GM18873 (cell line): Measurements from ENCODE around the gene ZDHHC11.
"Not testable (repeated sequence)": the region's sequence is repeated elsewhere in the genome, so short reads cannot be mapped to it uniquely, and the experiment has no call there.

Experiments used
- ATAC-seq: cut with Tn5 transposase; IDR thresholded peaks from one replicate; pipeline ENCODE4 v1.9.1; 2021; ENCODE audit warnings: mild to moderate bottlenecking, moderate library complexity, moderate number of reproducible peaks; ENCODE audit not compliant: unreplicated experiment, low FRiP score

Gene ZDHHC11

DNA sequence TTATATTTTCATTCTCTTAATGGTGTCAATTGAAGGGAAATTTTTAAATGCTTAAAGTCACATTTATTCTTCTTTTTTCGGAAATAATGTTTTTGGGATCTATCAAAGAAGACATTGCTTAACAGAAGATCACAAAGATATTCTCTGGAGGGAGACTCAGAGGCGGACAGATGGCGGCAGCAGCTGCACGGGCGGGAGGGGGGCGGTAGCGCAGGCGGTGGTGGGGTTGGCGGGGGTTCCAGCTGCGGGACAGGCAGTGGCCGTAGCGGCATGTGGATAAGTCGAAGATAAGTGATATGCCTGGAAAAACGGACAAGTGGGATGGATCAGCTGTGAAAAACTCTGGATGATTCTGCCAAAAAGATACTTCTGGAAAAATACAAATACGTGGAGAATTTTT, 34.6 kb downstream of the ZDHHC11 start:
- no peak for ATAC-seq

DNA sequence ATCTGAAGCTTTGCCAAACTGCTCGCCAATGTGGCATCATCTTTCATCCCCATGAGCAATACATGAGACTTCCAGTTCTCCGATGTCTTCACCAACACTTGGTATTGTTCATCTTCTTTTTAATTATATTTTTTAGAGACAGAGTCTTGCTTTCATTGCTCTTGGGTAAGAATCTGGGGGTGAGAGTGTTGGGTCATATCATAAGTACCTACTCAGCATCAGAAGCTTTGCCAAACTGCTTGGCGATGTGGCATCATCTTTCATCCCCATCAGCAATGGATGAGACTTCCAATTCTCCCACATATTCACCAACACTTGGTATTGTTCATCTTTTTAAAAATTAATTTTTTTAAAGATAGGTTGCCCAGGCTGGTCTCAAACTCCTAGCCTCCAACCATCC, 35.3 kb downstream of the ZDHHC11 start:
- ATAC-seq, result no peak

GRCh38 chr5:813575-813974, 37.2 kb downstream of the ZDHHC11 start:
- not testable (repeated sequence) for ATAC-seq

DNA sequence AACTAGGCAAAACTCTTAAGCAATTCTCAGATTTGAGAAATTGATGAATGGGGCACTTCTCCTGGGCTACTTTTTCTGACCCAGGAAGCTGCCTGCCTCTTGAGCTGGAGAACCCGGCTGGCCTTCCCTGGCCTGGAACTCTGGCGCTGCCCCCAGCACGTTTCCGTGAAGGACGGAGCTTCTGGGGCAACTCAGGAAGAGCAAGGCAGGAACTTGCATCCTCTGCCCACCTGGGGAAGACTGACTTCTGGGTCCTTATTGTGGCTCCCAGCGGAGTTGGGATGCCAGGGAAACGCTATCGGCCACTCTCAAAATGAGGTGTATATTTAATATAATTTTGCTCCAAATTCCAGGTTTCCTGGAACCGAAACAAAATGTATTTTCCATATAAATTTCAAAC, 39.4 kb downstream of the ZDHHC11 start:
- not testable (repeated sequence) for ATAC-seq

GRCh38 chr5:807719-808514, 42.9 kb downstream of the ZDHHC11 start:
- not testable (repeated sequence) for ATAC-seq

GRCh38 chr5:801472-801871, 49.3 kb downstream of the ZDHHC11 start:
- no peak for ATAC-seq

DNA sequence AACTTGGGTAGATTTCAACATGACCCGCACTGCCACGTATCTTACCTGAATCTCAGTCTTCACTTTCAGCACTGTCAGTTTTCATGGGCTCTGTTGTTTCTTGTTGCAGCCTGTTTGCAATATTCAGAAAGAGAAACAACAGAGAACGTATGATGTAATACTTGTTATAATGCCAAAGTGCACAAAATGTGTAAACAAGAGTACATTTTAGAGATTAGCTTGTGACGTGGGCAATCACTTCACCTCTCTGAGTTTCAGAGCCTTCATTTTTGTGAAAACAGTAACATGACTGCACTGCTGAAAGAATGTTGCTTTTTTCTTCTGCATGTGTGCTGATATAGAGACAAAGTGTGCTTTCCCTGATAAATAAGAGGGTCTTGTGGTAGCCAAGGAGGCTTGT, 49.7 kb downstream of the ZDHHC11 start:
- not testable (repeated sequence) for ATAC-seq

DNA sequence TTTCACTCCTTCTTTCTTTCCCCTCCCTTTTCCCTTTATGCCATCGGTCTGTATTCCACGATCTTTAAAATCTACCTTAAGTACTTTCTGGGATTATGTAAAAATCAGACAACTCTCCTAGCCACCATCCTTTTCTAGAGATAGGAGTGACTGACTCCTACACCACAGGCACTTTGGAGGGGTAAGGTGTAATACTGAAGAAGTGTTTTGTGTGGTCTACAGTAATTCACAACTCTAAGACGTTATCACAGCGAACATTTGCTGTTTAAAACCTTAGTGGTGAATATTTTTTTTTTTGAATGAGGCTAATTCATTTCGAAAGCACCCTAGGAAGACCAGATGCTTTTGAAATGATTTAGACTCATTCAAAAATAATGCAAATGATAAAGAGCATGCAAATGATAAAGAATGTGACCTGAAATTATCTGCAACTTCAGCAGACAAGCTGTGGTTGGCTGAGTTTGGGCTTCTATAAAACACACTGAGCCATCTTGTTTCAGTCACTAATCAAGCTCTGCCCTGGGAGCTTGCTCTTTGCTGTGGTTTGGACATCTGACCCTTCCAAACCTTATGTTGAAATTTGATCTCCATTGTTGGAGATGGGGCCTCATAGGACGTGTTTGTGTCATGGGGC, 52.2 kb downstream of the ZDHHC11 start:
- ATAC-seq, result not testable (repeated sequence)

GRCh38 chr5:797986-798385, 52.8 kb downstream of the ZDHHC11 start:
- ATAC-seq, result not testable (repeated sequence)

DNA sequence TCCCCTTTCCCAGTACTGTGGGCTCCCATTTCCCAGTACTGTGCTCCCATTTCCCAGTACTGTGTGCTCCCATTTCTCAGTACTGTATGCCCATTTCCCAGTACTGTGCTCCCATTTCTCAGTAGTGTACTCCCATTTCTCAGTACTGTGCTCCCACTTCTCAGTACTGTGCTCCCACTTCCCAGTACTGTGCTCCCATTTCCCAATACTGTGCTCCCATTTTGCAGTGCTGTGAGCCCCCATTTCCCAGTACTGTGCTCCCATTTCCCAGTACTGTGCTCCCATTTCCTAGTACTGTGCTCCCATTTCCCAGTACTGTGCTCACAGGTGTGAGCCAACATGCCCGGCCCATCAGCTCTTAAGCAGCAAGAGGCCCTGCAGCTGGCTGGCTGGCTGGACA, 54.9 kb downstream of the ZDHHC11 start:
- ATAC-seq, result not testable (repeated sequence)

DNA sequence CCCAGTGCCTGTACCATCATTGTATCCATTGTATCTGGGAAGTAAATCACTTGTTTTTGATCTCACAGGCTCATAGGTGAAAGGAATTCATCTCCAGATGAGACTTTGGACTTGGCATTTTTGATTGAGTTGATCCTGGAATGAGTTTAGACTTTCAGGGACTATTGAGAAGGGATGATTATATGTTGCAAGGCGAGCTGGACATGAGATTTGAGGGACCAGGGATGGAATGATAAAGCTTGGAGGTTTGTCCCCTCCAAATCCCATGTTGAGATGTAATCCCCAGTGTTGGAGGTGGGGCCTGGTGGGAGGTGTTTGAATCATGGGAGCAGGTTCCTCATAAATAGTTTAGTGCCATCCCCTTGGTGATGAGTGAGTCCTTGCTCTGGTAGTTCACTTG, 55.8 kb downstream of the ZDHHC11 start:
- not testable (repeated sequence) for ATAC-seq

DNA sequence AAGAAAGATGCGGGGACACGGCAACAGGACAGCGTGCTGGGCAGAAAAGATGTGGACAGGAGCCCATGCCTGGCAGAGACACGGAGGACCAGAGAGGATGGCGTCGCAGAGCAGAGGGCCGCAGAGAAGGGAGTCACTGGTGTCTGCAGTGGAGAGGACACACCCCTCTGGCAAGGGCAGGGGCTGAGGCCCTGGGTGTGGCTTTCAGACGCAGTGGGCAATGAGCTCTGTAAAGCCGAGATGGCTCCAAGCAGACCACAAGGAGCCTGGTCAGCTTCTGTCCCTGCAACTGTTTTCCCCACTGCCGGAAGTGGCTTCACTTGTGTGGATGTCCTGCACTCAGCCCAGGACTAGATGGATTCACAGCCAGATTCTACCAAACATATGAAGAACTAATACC, 62.1 kb downstream of the ZDHHC11 start:
- not testable (repeated sequence) for ATAC-seq

GRCh38 chr5:787857-788233, 62.9 kb downstream of the ZDHHC11 start:
- ATAC-seq, result not testable (repeated sequence)

GRCh38 chr5:787224-787856, 63.4 kb downstream of the ZDHHC11 start:
- ATAC-seq, result not testable (repeated sequence)

DNA sequence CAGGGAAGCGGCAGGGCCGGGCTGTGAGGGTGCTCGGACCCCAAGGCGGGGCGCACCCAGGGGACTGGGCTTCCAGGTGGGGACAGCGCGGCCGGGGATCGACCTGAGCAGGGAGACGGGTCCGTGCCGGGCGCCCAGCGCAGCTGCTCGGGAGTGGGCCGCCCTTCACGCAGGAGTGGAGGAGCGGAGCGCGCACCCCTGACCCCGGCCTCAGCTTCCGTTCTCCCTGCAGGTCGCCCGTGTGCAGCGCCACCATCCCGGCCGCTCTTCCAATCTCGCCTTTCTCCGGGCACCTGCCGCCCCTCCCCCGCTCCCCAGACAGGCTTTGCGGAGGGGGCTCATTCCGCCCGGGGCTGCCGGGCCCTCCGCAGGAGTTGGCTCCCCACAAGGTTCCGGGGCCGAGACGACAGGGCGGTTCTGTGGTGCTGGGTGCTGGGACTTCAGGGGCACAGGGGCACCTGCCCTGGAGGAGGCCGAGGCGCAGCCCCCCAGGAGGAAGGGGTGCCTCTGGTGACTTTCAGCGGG, 65.5 kb downstream of the ZDHHC11 start:
- ATAC-seq, result not testable (repeated sequence)

DNA sequence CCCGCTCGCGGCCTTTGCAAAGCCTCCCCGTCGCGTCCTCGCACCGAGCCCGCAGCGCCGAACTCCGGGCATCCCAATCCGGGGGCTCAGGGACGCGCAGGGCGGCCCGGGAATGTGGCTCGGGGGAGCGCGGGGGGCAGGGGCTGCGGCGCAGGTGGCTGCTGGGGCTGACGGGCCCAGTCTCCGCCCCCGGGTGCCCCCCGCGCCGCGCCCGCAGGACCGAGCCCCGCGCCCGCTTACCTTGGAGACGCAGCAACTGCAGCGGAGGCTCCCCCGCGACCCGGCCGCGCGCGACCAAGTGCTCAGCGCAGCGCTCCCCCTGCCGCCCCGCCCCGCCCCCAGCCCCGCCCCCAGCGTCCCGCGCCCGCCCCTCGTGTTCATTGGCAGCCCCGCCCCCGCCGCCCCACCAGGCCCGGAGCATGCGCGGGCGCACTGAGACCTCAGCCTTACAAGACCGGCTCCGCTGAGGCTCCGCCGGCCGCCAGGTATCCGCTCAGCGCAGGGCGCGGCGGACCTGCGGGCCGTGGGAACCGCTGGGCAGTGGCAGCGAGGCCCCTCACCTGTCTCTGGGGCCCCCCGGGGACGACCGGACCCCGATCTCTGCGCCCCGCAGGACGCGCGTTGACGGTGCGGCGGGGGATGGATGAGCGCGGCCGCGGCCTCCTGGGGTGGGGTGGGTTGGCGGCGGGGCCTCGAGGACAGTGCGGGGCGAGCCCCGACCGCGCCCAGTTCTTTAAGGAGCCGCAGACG, 66.2 kb downstream of the ZDHHC11 start, which contains the start of gene ZDHHC11B:
TSS of gene ZDHHC11B (minus strand) at position 302 of the 750 bp plus-strand sequence. CDS start 17,810 bp downstream, outside the sequence.
- ATAC-seq, result not testable (repeated sequence)

GRCh38 chr5:783881-784427, 66.8 kb downstream of the ZDHHC11 start:
- not testable (repeated sequence) for ATAC-seq

- ATAC-seq, result not testable (repeated sequence)
These were observed 67.6 kb downstream of the ZDHHC11 start for GRCh38 chr5:783049-783802.

- ATAC-seq, result not testable (repeated sequence)
These were observed 68.4 kb downstream of the ZDHHC11 start for GRCh38 chr5:782356-782755.
